MM.1S (cell line): ENCODE results near the gene THOP1.

Experiments used
- CTCF ChIP-seq: fragments of 300-600 bp; sonication (generic); IDR thresholded peaks from 2 replicates; pipeline ENCODE4 v1.5.1; 2016; ENCODE audit warnings: antibody characterized with exemption, low read length, mixed read lengths
- EZH2 ChIP-seq: fragments of 300-600 bp; sonication (generic); optimal IDR thresholded peaks from 2 replicates; pipeline ENCODE3; 2017; ENCODE audit warnings: low read depth, mild to moderate bottlenecking, antibody characterized with exemption, low read length, mixed read lengths
- EZH2phosphoT487 ChIP-seq: fragments of 300-600 bp; sonication (generic); IDR thresholded peaks from 2 replicates; pipeline ENCODE4 v1.6.1; 2018; ENCODE audit warnings: antibody characterized with exemption, low read length

DNA sequence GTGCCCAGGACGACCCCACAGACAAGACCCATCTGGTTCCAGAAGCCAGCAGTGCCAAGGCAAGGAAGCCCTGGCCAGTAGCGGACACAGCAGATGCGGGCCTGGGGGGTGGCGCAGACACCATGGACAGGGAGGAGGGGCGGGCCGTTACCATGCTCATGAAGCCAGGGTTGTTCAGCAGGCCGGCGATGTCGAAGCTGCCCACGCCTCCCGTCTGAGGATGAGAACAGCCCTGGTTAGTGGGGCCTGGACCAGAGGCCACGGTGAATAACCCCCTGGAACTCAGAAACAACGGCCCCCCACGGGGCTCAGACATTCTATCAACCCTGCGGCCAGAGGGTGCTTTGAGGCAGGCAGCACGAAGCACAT is 24.0 kb upstream of the THOP1 start:
- no peak for TF ChIP-seq CTCF
- TF ChIP-seq EZH2: no peak
- TF ChIP-seq EZH2phosphoT487: no peak
